ENCODE results near the gene AGAP3. TPM values are rescaled to one million over a fixed set of nuclear protein-coding genes. Genes with fewer than 3 reads are reported as not detected.

The AGAP3 gene
- total and polyA plus RNA-seq, 4 donors: 3.9 to 27.0 (median 17.6) TPM

GRCh38 chr7:151168787-151169162 is 82.5 kb downstream of the AGAP3 start (continued):
- TF ChIP-seq RAD21 (IDR thresholded peaks at IDR 0.05) (no peak), TAF1 (conservative IDR thresholded peaks at IDR 0.05) (no peak), NR2F2 (IDR thresholded peaks at IDR 0.05) (no peak), REST (IDR thresholded peaks at IDR 0.05) (no peak), YY1 (IDR thresholded peaks at IDR 0.05) (no peak)

- Histone ChIP-seq H3K36me3 (ENCODE audit: control insufficient read depth in 4 of 4, insufficient read depth in 3 of 4, low read depth in 1 of 4, low read length in 3 of 4) (no peaks in the 10 kb centered on the region), H3K27me3 (ENCODE audit: control insufficient read depth in 4 of 4, insufficient read depth in 4 of 4, low read length in 3 of 4) (peaks cover 0 to 9% (median 4%) of the 10 kb centered on the region in 4 donors)
- 20% methylated on average over 42 of the region's 42 CpGs for WGBS
These were observed 86.2 kb downstream of the AGAP3 start for GRCh38 chr7:151172273-151173141.

GRCh38 chr7:151173386-151174245 is 87.3 kb downstream of the AGAP3 start:
- no peak for DNase-seq (ENCODE audit: low spot score)
- H3K4me1 ChIP-seq (ENCODE audit: control insufficient read depth in 4 of 4, insufficient read depth in 4 of 4, low read length in 3 of 4): peaks cover 0 to 3% (median 0%) of the 10 kb centered on the region in 4 donors
- H3K9me3 ChIP-seq (ENCODE audit: control insufficient read depth in 4 of 4, low read length in 3 of 4): no peaks in the 10 kb centered on the region
- H3K27ac ChIP-seq (ENCODE audit: low read depth in 1 of 2, low read length in 2 of 2): no peak overlapping the region
- no peak overlapping the region for H3K9ac ChIP-seq (ENCODE audit: low read depth in 1 of 2, low read length in 2 of 2)
- TF ChIP-seq CTCF (IDR thresholded peaks at IDR 0.05; ENCODE audit: low read depth, low read length, missing input control) (no peak), JUND (IDR thresholded peaks at IDR 0.05) (no peak), MAX (IDR thresholded peaks at IDR 0.05) (no peak), ATF3 (IDR thresholded peaks at IDR 0.05) (no peak), ZBTB33 (IDR thresholded peaks at IDR 0.05) (no peak), EGR1 (IDR thresholded peaks at IDR 0.05; ENCODE audit: low read depth in 2 of 2) (no peak)
- H3K36me3 ChIP-seq (ENCODE audit: control insufficient read depth in 4 of 4, insufficient read depth in 3 of 4, low read depth in 1 of 4, low read length in 3 of 4): no peaks in the 10 kb centered on the region
- no peak overlapping the region for H3K4me3 ChIP-seq (ENCODE audit: low read depth in 1 of 3, low read length in 3 of 3)
- H3K27me3 ChIP-seq (ENCODE audit: control insufficient read depth in 4 of 4, insufficient read depth in 4 of 4, low read length in 3 of 4): peaks cover 0 to 5% (median 3%) of the 10 kb centered on the region in 4 donors
- 79% methylated on average over 43 of the region's 43 CpGs for WGBS

More at GRCh38 chr7:151172273-151173141, 86.2 kb downstream of the AGAP3 start:
- H3K4me1 ChIP-seq (ENCODE audit: control insufficient read depth in 4 of 4, insufficient read depth in 4 of 4, low read length in 3 of 4): peaks cover 3 to 8% (median 6%) of the 10 kb centered on the region in 4 donors
- no peaks in the 10 kb centered on the region for H3K9me3 ChIP-seq (ENCODE audit: control insufficient read depth in 4 of 4, low read length in 3 of 4)
- no peak overlapping the region for H3K9ac ChIP-seq (ENCODE audit: low read depth in 1 of 2, low read length in 2 of 2)
- H3K4me3 ChIP-seq (ENCODE audit: low read depth in 1 of 3, low read length in 3 of 3): no peak overlapping the region
- peak; percentile 88 to 94 for TF ChIP-seq RAD21 (IDR thresholded peaks at IDR 0.05)
- peak; percentile 100 for TF ChIP-seq CTCF (IDR thresholded peaks at IDR 0.05; ENCODE audit: low read depth, low read length, missing input control)
- TF ChIP-seq FOXA2 (IDR thresholded peaks at IDR 0.05): no peak
- H3K27ac ChIP-seq (ENCODE audit: low read depth in 1 of 2, low read length in 2 of 2): no peak overlapping the region
- peak; percentile 88 for DNase-seq (ENCODE audit: low spot score)
